ENCODE data around the gene DAGLA.

DNA sequence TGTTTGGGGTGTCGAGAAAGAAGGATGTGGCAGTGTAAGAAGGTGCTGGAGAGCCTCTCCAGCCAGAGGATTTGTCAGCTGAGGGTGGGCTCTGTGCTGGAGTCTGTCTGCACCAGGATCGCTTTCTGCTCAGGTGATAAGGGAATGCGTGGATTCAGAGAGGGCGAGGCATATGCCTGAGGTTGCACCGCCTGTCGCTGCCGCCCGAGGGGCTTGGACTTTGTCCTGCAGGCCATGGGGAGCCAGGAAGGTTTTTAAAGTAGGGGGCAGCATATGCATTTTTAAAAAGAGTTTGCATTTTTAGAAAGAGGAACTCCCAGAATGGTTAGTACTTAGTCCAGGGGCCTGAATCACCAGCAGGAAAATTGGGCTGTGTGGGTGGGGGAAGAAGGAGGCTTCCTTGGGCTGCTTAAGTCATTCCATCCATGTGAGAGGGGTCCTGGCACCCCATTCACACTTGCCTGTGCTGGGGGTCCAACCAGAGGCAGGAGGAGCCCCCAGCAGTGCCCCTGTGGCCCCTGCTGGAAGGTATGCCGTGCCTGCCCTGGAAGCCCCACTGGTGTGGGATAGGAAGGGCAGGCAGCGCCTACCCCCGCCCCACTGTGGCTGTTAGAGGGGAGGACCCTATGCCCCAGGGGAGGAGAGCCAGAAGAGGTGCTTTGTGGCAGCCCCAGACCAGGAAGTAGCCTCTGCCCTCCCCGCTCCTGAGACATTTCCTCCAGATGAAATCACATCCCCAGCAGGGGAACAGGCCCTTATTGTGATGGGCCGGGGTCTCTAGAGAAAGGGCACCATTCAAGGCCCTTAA, 36.5 kb downstream of the DAGLA start:
- TF ChIP-seq SUZ12 (IDR thresholded peaks at IDR 0.05; ENCODE audit: extremely low read depth, insufficient read depth, insufficient read length) (no peak), ZNF274 (IDR thresholded peaks at IDR 0.05; ENCODE audit: low read depth, low read length) (no peak), YY1 (IDR thresholded peaks at IDR 0.05; ENCODE audit: insufficient read depth, insufficient read length) (no peak)

Data from NT2/D1 (cell line).